D721Med (cell line): ENCODE data around the gene RPL21.
"Not testable (repeated sequence)": the region's sequence is repeated elsewhere in the genome, so short reads cannot be mapped to it uniquely, and the experiment has no call there.

ENCODE experiments used
- DNase-seq: peaks from one replicate; pipeline ENCODE4 v3.0.0; 2011; ENCODE audit warnings: low spot score; ENCODE audit not compliant: insufficient read length
- FAIRE-seq: peaks from 2 replicates; lab custom pipeline; 2011; peaks lifted over from hg19 to GRCh38; lab: Jason Lieb, UNC
- CTCF ChIP-seq: IDR thresholded peaks from 2 replicates; pipeline ENCODE4 v1.5.1; 2012; ENCODE audit warnings: mild to moderate bottlenecking, control low read depth; ENCODE audit not compliant: insufficient read depth; ENCODE audit errors: missing control alignments

Gene RPL21

GRCh38 chr13:27295660-27296059 is 44.3 kb downstream of the RPL21 start:
- no peak for DNase-seq
- no peak for FAIRE-seq
- no peak for TF ChIP-seq CTCF

DNA sequence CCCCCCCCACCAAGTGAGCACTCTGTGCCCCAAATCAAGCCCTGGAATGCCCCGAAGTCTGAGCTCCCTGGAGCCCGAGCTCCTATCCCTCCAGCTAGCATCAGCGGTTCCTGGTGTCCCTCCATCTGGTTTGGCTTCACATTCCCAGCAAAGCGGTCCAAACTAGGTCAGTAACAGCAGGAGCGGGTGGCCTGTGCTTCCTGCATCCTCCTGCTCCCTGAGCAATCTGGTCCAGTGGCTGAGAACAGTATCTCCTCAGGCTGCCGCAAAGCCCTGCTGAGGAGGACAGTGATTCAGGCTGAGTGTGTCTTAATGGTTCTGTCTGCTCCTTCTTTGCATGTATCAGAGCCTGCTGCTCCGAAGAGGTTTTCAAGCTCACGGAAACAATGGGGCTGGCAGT is 45.1 kb downstream of the RPL21 start:
- no peak for TF ChIP-seq CTCF
- FAIRE-seq: no peak
- no peak for DNase-seq

GRCh38 chr13:27298849-27299248 is 47.5 kb downstream of the RPL21 start:
- no peak for TF ChIP-seq CTCF
- no peak for DNase-seq
- FAIRE-seq: no peak

GRCh38 chr13:27300406-27300805 is 49.0 kb downstream of the RPL21 start:
- not testable (repeated sequence) for FAIRE-seq, DNase-seq

DNA sequence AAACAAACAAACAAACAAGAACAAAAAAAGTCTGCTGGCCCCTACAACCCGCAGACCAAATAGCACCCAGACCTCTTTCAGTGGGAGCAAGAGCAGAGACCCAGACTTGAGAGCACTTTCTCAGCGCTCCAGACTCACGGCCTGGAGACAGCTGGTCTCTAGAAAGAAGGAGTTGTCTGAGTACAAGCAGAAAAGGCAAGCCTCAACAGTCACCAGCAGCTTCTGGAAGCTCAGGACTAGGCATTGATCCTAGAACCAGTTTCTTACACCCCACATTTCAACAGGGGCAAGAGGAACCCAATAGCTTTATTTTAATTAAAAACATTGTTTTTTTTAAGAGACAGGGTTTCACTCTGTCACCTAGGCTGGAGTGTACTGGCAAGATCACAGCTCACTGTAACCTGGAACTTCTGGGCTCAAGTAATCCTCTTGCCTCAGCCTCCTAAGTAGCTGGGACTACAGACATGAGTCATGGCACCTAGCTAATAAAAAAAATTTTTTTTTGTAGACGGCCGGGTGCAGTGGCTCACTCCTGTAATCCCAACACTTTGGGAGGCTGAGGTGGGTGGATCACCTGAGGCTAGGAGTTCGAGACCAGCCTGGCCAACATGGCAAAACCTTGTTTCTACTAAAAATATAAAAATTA is 49.7 kb downstream of the RPL21 start:
- DNase-seq: no peak
- FAIRE-seq: no peak
- TF ChIP-seq CTCF: no peak

DNA sequence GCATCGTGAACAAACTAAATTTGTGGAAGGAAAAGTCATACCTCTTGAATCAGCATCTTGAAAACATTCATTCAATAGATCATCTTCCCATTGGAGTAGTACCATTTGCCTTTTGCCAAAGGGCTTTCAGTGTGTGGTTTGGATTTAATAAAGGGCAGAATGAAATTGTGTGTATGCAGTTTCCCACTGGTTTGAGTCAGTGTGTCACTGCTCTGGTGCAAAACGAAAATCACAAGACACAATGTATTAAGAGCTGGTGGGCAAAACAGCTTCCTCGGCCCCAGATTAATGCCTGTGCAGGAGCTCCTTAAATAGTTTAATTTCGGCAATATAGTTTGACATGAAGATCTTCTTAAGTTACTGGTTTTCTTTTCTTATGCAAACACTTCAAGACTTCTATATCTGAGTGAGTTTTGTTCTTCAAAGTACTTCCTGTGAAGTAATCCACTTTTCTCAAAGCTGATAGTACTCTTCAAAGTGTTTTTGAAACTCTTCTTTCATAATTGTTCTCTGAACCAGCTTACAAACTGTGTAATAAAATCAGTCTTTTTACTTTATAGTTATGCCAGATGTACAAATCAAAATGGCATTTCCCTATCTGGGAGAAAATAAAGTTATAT is 51.4 kb downstream of the RPL21 start:
- TF ChIP-seq CTCF: no peak
- DNase-seq (no peak), FAIRE-seq (no peak)

GRCh38 chr13:27304099-27304498 is 52.7 kb downstream of the RPL21 start:
- FAIRE-seq (no peak), DNase-seq (no peak)
- TF ChIP-seq CTCF: no peak
